Adrenal gland (tissue), 12 donors: Measurements from ENCODE around the gene WDTC1. TPM values are rescaled to one million over a fixed set of nuclear protein-coding genes. Genes with fewer than 3 reads are reported as not detected.
"Not testable (repeated sequence)": the region's sequence is repeated elsewhere in the genome, so short reads cannot be mapped to it uniquely, and the experiment has no call there.

Experiments used
- DNase-seq, 7 donors: peaks; one replicate each; pipeline ENCODE4 v3.0.0-alpha.2; 2019 to 2020
- H3K27ac ChIP-seq, 5 donors: fragments of 200-600 bp; sonication (generic) in 4 of 5; 1 replicate in 3 of 5; 2 replicates in 2 of 5; pipeline versions ENCODE4 v1.5.1 to v1.8.0; 2016 to 2020; ENCODE audit warnings: mild to moderate bottlenecking in 1 of 5
- H3K27me3 ChIP-seq: fragments of 200-600 bp; 2 replicates; pipeline ENCODE4 v1.8.0; 2021
- H3K36me3 ChIP-seq, 2 donors: fragments of 200-600 bp; replicated peaks in 1 of 2; 1 replicate in 1 of 2; 2 replicates in 1 of 2; pipeline versions ENCODE4 v1.5.1 to v1.8.0; 2018 to 2022
- H3K4me1 ChIP-seq, 2 donors: fragments of 200-600 bp; replicated peaks in 1 of 2; 1 replicate in 1 of 2; 2 replicates in 1 of 2; pipeline versions ENCODE4 v1.5.1 to v1.8.0; 2018 to 2021
- H3K4me3 ChIP-seq, 4 donors: fragments of 200-600 bp; sonication (generic) in 3 of 4; one replicate each; pipeline ENCODE4 v1.5.1; 2016 to 2018
- H3K9me3 ChIP-seq, 3 donors: fragments of 200-600 bp; sonication (generic) in 1 of 3; replicated peaks in 1 of 3; 1 replicate in 2 of 3; 2 replicates in 1 of 3; pipeline versions ENCODE4 v1.5.1 to v1.8.0; 2016 to 2021
- CTCF ChIP-seq, 6 experiments: fragments of 450-650 bp in 4 of 6; fragments of 200-600 bp in 2 of 6; sonication (generic) in 1 of 6; IDR thresholded peaks; 1 replicate in 5 of 6; 2 replicates in 1 of 6; pipeline versions ENCODE4 v1.5.1 to v1.8.0; 2016 to 2021; ENCODE audit warnings: antibody characterized with exemption in 6 of 6, mild to moderate bottlenecking in 2 of 6, moderate library complexity in 1 of 6
- POLR2A ChIP-seq, 2 donors: fragments of 450-650 bp; IDR thresholded peaks; one replicate each; pipeline ENCODE4 v1.6.1; 2017; ENCODE audit warnings: antibody characterized with exemption in 2 of 2, mild to moderate bottlenecking in 2 of 2, moderate library complexity in 1 of 2
- WGBS, 4 donors: extraction: QIAGEN DNeasy Blood & Tissue Kit in 2 of 4; methylation state at CpG; one replicate each; pipeline versions ENCODE4 v1.1.5 to v1.1.7; 2013 to 2017; 5-methylcytosine and 5-hydroxymethylcytosine counted together
- intact Hi-C, 2 donors: fragments of 100-400 bp; cut with DNase I; formaldehyde crosslinking; loops; one replicate each; pipeline versions ENCODE4 v1.14.1 to v1.15.0; 2022 to 2023
- polyA plus RNA-seq, 3 donors: library from polyadenylated mRNA; stranded (reverse); fragments of 200-250 nt in 2 of 3; fragments of 350-450 nt in 1 of 3; fragmentation: Illumina TruSeq in 1 of 3; extraction: RNeasy Lipid Tissue Mini Kit (QIAGEN cat#74804) in 1 of 3; gene quantifications; one replicate each; pipeline ENCODE4 v1.2.3, GENCODE V29; 2013 to 2014
- total RNA-seq, 9 donors: library from RNA; depleted of rRNA in 4 of 9; stranded (reverse); fragments of >200 nt in 4 of 9; fragments of 120-200 nt in 1 of 9; fragmentation: NEBNext Ultra II Directional in 1 of 9; extraction: Animal tissue kit (Norgen Biotek cat#: 25700) in 1 of 9; gene quantifications; one replicate each; pipeline versions ENCODE4 v1.1.0 to v1.2.4, GENCODE V29; 2013 to 2023
- donor health status: healthy with polysubstance abuse.
- donor health status: Bipolar disorder and iron deficiency.
- donor health status: DM: yes; HTN: yes; CAD: no.
- donor health status: DM: no; HTN: no; CAD: no.
- donor health status: DM: no; HTN: no; CAD: no.
- donor health status: DM: yes; HTN: yes; CAD: no.

The WDTC1 gene
- total and polyA plus RNA-seq, 12 donors = 14.7 to 66.6 (median 48.1) TPM

DNA sequence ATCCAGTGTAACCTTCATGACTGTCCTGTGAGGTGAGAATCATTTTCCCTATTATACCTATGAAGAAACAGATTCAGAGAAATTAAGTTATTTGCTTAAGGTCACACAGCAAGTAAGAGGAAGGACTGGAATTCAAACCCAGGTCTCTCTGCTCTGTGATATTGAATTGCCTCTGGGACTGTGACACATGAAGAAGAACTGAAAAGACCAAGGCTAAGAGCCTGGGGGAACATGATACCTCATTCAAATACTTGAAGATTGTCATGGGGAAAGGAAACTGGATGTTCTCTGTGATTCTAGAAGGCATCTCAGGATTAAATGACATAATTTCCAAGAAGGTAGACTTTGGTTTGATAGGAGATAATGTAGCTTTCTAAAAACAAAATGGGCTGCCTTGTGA lies 3.6 kb downstream of the WDTC1 start:
- no peaks in the 10 kb centered on the region for H3K9me3 ChIP-seq
- H3K27ac ChIP-seq = no peak overlapping the region
- H3K4me1 ChIP-seq = peaks cover 21 to 51% of the 10 kb centered on the region in 2 donors
- no peak overlapping the region for H3K4me3 ChIP-seq
- H3K36me3 ChIP-seq = no peaks in the 10 kb centered on the region
- DNase-seq = no peak
- H3K27me3 ChIP-seq = no peaks in the 10 kb centered on the region
- intact Hi-C loops = no loop called here
- TF ChIP-seq CTCF (IDR thresholded peaks at IDR 0.05) = no peak
- no peak for TF ChIP-seq POLR2A (IDR thresholded peaks at IDR 0.05)

DNA sequence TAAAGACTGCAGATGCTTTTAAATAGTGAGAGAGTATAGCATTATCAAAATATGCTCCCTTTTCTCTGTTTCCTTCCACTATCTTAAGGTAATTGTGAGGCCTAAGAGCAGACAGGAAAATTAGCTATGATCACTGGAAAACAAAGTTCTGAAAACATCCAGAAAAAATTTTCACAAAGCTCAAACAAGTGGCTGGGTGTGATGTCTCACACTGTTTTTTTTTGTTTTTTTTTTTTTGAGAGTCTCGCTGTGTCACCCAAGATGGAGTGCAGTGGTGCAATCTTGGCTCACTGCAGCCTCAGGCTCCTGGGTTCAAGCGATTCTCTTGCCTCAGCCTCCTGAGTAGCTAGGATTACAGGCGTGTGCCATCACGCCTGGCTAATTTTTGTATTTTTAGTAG lies 7.2 kb downstream of the WDTC1 start:
- WGBS, 4 donors = 87 to 93% (median 89%) methylated on average over 4 of the region's 4 CpGs

GRCh38 chr1:27243665-27244064 lies 9.2 kb downstream of the WDTC1 start:
- peaks cover 17 to 30% of the 10 kb centered on the region in 2 donors for H3K4me1 ChIP-seq
- H3K9me3 ChIP-seq, DNase-seq, H3K4me3 ChIP-seq, H3K27ac ChIP-seq, H3K36me3 ChIP-seq, intact Hi-C loops, H3K27me3 ChIP-seq: not testable (repeated sequence)
- WGBS, 4 donors = 88 to 99% (median 93%) methylated on average over 5 of the region's 5 CpGs

More for the DNA sequence above, 7.2 kb downstream of the WDTC1 start:
- Histone ChIP-seq H3K27me3 (no peaks in the 10 kb centered on the region), H3K36me3 (no peaks in the 10 kb centered on the region), H3K27ac (peak overlapping the region in 1 of 5 donors; percentile 70), H3K9me3 (no peaks in the 10 kb centered on the region), H3K4me1 (peaks cover 17 to 39% of the 10 kb centered on the region in 2 donors), H3K4me3 (no peak overlapping the region)
- no peak for TF ChIP-seq CTCF (IDR thresholded peaks at IDR 0.05)
- no peak for TF ChIP-seq POLR2A (IDR thresholded peaks at IDR 0.05)
- intact Hi-C loops = no loop called here
- DNase-seq = no peak

DNA sequence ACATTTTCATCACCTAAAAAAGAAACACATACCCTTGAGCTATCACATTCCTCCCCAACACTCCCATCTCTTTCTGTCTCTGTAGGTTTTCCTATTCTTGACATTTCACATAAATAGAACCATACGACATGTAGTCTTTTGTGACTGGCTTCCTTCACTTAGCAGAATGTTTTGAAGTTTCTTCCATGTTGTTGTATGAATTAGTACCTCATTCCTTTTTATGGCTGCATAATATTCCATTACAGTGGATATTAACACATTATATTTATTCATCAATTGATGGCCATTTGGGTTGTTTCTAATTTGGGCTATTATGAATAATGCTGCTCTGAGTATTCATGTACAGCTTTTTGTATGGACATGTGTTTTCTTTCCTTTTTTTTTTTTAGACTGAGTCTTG lies 11.8 kb downstream of the WDTC1 start:
- no peak for DNase-seq
- H3K27ac ChIP-seq = no peak overlapping the region
- TF ChIP-seq POLR2A (IDR thresholded peaks at IDR 0.05) (no peak), CTCF (IDR thresholded peaks at IDR 0.05) (no peak)
- no peaks in the 10 kb centered on the region for H3K9me3 ChIP-seq
- 90 to 100% (median 99%) methylated on average over 1 of the region's 1 CpG for WGBS, 4 donors
- no peak overlapping the region for H3K4me3 ChIP-seq
- H3K4me1 ChIP-seq = peaks cover 6 to 15% of the 10 kb centered on the region in 2 donors
- no peaks in the 10 kb centered on the region for H3K36me3 ChIP-seq
- H3K27me3 ChIP-seq = no peaks in the 10 kb centered on the region
- intact Hi-C loops = no loop called here

DNA sequence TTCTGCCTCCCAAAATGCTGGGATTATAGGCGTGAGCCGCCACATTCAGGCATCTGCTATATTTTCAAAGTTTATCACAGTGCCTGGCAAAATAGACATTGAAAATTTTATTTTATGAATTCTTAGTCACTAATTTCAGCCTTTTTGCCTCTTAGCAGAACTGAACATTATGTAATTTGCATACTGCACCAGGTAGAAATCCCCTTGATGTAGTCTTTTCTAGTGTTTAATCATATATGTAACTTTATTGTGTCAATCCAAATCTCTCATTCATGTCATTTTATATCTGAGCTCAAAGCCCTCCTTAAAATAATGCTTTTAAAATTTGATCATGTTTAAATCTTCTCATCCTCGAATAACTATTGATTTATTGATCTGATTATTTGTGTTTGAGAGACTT lies 19.2 kb downstream of the WDTC1 start:
- 83 to 88% (median 85%) methylated on average over 3 of the region's 3 CpGs for WGBS, 4 donors
- H3K27ac ChIP-seq = no peak overlapping the region

More for the DNA sequence above, 19.2 kb downstream of the WDTC1 start:
- DNase-seq = no peak
- intact Hi-C loops = no loop called here
- TF ChIP-seq CTCF (IDR thresholded peaks at IDR 0.05) = no peak
- no peak for TF ChIP-seq POLR2A (IDR thresholded peaks at IDR 0.05)
- Histone ChIP-seq H3K36me3 (no peaks in the 10 kb centered on the region), H3K4me1 (peaks cover 8 to 12% of the 10 kb centered on the region in 2 donors), H3K4me3 (no peak overlapping the region), H3K9me3 (no peaks in the 10 kb centered on the region), H3K27me3 (no peaks in the 10 kb centered on the region)
